ENCODE results near the gene MXD4.
"Not testable (repeated sequence)": the region's sequence is repeated elsewhere in the genome, so short reads cannot be mapped to it uniquely, and the experiment has no call there.

GRCh38 chr4:2275044-2275397, 13.1 kb upstream of the MXD4 start:
- not testable (repeated sequence) for TF ChIP-seq POLR2A (IDR thresholded peaks at IDR 0.05; ENCODE audit: low read depth); CTCF (IDR thresholded peaks at IDR 0.05); EP300 (IDR thresholded peaks at IDR 0.05)

All from esophagus muscularis mucosa (tissue), 4 donors.